Endothelial cell of umbilical vein (primary cell): ENCODE results near the gene NHERF2. TPM values are rescaled to one million over a fixed set of nuclear protein-coding genes. Genes with fewer than 3 reads are reported as not detected.

Source experiments
- BruUV-seq: library from RNA; stranded (reverse); fragments of 400-500 nt; replicated peaks from 2 replicates; lab custom pipeline; 2021; lab: Mats Ljungman, UMichigan
- CTCF ChIA-PET: fragments of 300-600, 350-600 bp; sonication (Branson Sonifier 250); formaldehyde crosslinking; loops from one replicate; lab custom pipeline; 2021; ENCODE audit warnings: antibody characterized with exemption, inconsistent platforms; lab: Charles Lee
- POLR2A ChIA-PET: fragments of 300-600, 350-600 bp; sonication (Branson Sonifier 250); formaldehyde crosslinking; loops from one replicate; lab custom pipeline; 2021; ENCODE audit warnings: antibody characterized with exemption, inconsistent platforms; lab: Charles Lee
- DNase-seq: peaks from one replicate; pipeline ENCODE4 v3.0.0-alpha.2; 2011; ENCODE audit warnings: low read depth, low spot score
- FAIRE-seq: peaks from 2 replicates; lab custom pipeline; 2011; peaks lifted over from hg19 to GRCh38; lab: Jason Lieb, UNC
- H2AFZ ChIP-seq: 2 replicates; pipeline ENCODE4 v1.6.0; 2012; ENCODE audit warnings: low read depth, low read length, control low read depth, inconsistent platforms
- H3K27ac ChIP-seq: 2 replicates; pipeline ENCODE4 v1.5.1; 2011; ENCODE audit warnings: low read depth, mild to moderate bottlenecking, control low read depth, low read length, moderate library complexity; ENCODE audit not compliant: insufficient read depth
- H3K27me3 ChIP-seq, 2 experiments: 2 replicates each; pipeline versions ENCODE4 v1.6.0 to v1.6.1; 2011; ENCODE audit warnings: low read length in 2 of 2, mixed read lengths in 1 of 2; ENCODE audit not compliant: control insufficient read depth in 2 of 2, insufficient read depth in 2 of 2
- H3K36me3 ChIP-seq, 2 experiments: 2 replicates in 1 of 2; 3 replicates in 1 of 2; pipeline ENCODE4 v1.5.1; 2011; ENCODE audit warnings: low read length in 2 of 2, mild to moderate bottlenecking in 1 of 2, moderate library complexity in 1 of 2; ENCODE audit not compliant: control insufficient read depth in 2 of 2, insufficient read depth in 2 of 2; ENCODE audit errors: extremely low read depth in 1 of 2
- H3K4me1 ChIP-seq: 3 replicates; pipeline ENCODE4 v1.5.1; 2011; ENCODE audit warnings: mild to moderate bottlenecking, low read length; ENCODE audit not compliant: control insufficient read depth, insufficient read depth; ENCODE audit errors: extremely low read depth
- H3K4me2 ChIP-seq: 2 replicates; pipeline ENCODE4 v1.6.1; 2011; ENCODE audit warnings: low read length, control low read depth, mixed read lengths; ENCODE audit not compliant: insufficient read depth
- H3K4me3 ChIP-seq, 3 experiments: fragments of 200-600 bp in 1 of 3; sonication (generic), shearing (Covaris generic) in 1 of 3; replicated peaks in 1 of 3; 2 replicates each; pipeline ENCODE4 v1.5.1; 2011 to 2016; ENCODE audit warnings: control low read depth in 3 of 3, low read length in 3 of 3, mild to moderate bottlenecking in 2 of 3, inconsistent platforms in 1 of 3, low read depth in 1 of 3, moderate library complexity in 1 of 3; ENCODE audit not compliant: insufficient read depth in 1 of 3
- H3K79me2 ChIP-seq: 2 replicates; pipeline ENCODE4 v1.6.0; 2012; ENCODE audit warnings: low read length, inconsistent platforms; ENCODE audit not compliant: control insufficient read depth, insufficient read depth
- H3K9ac ChIP-seq: replicated peaks from 2 replicates; pipeline ENCODE3; 2011; ENCODE audit warnings: low read length, control low read depth; ENCODE audit not compliant: insufficient read depth; ENCODE audit errors: extremely low read depth
- H3K9me1 ChIP-seq: replicated peaks from 3 replicates; pipeline ENCODE4 v1.6.0; 2011; ENCODE audit warnings: mild to moderate bottlenecking, low read length; ENCODE audit not compliant: control insufficient read depth, insufficient read depth; ENCODE audit errors: extremely low read depth
- H3K9me3 ChIP-seq: replicated peaks from 2 replicates; pipeline ENCODE4 v1.5.1; 2012; ENCODE audit warnings: low read length, inconsistent platforms; ENCODE audit not compliant: control insufficient read depth, insufficient read depth
- H4K20me1 ChIP-seq: replicated peaks from 2 replicates; pipeline ENCODE3; 2011; ENCODE audit warnings: mild to moderate bottlenecking, low read length; ENCODE audit not compliant: control insufficient read depth, insufficient read depth; ENCODE audit errors: extremely low read depth
- EZH2 ChIP-seq: IDR thresholded peaks from 2 replicates; pipeline ENCODE4 v1.6.1; 2012; ENCODE audit warnings: borderline replicate concordance, low read depth, mild to moderate bottlenecking, moderate library complexity, low read length, inconsistent platforms; ENCODE audit not compliant: severe bottlenecking
- FOS ChIP-seq: IDR thresholded peaks from 2 replicates; pipeline ENCODE4 v1.6.1; 2011; ENCODE audit warnings: mild to moderate bottlenecking, low read length, moderate library complexity, borderline replicate concordance; ENCODE audit not compliant: insufficient read depth
- GATA2 ChIP-seq: IDR thresholded peaks from 2 replicates; pipeline ENCODE4 v1.7.0; 2011; ENCODE audit warnings: low read depth, mild to moderate bottlenecking, moderate library complexity, mixed read lengths, low read length; ENCODE audit not compliant: insufficient read length, insufficient read depth
- JUN ChIP-seq: IDR thresholded peaks from 2 replicates; pipeline ENCODE4 v1.6.1; 2011; ENCODE audit warnings: borderline replicate concordance, low read depth; ENCODE audit not compliant: insufficient read length, insufficient read depth
- MYC ChIP-seq: IDR thresholded peaks from one replicate; pipeline ENCODE4 v1.6.1; 2011; ENCODE audit warnings: mild to moderate bottlenecking, low read depth, low read length
- POLR2A ChIP-seq: IDR thresholded peaks from 2 replicates; pipeline ENCODE4 v1.6.1; 2012; ENCODE audit warnings: low read depth, mild to moderate bottlenecking, control low read depth, low read length
- POLR2AphosphoS5 ChIP-seq: IDR thresholded peaks from 2 replicates; pipeline ENCODE4 v1.6.1; 2012; ENCODE audit warnings: low read depth, mild to moderate bottlenecking, control low read depth, low read length, moderate library complexity; ENCODE audit not compliant: insufficient read depth
- dilution Hi-C: fragments of 300-500 bp; cut with MboI; formaldehyde crosslinking; loops from one replicate; pipeline ENCODE4 v1.15.0; 2019; ENCODE audit warnings: low sequenced_read_pairs; ENCODE audit not compliant: extremely low pct_ligation_motif_present
- intact Hi-C: fragments of 100-400 bp; cut with micrococcal nuclease; formaldehyde crosslinking; loops from one replicate; pipeline ENCODE4 v1.10.0; 2022
- polyA plus RNA-seq, 4 experiments: library from polyadenylated mRNA; depleted of rRNA in 3 of 4; stranded (reverse) in 3 of 4; unstranded in 1 of 4; fragments of >200 nt; gene quantifications; 2 replicates each; pipeline versions ENCODE4 v1.2.1 to v1.2.3, GENCODE V29; 2011 to 2012; ENCODE audit warnings: missing spikeins in 1 of 4
- total RNA-seq: library from RNA; stranded (reverse); gene quantifications from 2 replicates; pipeline ENCODE4 v1.2.3, GENCODE V29; 2021
- TF ChIP-seq, protein P1 (sequence below): IDR thresholded peaks from 2 replicates; pipeline ENCODE4 v1.6.1; 2011; ENCODE audit not compliant: insufficient read depth, insufficient read length
- TF ChIP-seq, protein P2 (sequence below), 2 donors: IDR thresholded peaks; 1 replicate in 1 of 2; 2 replicates in 1 of 2; pipeline ENCODE4 v1.5.1; 2011; ENCODE audit warnings: low read length in 2 of 2, mild to moderate bottlenecking in 2 of 2, moderate library complexity in 2 of 2, control low read depth in 1 of 2, inconsistent platforms in 1 of 2, low read depth in 1 of 2; ENCODE audit not compliant: insufficient read depth in 1 of 2; ENCODE audit errors: extremely low read depth in 1 of 2

NHERF2 gene
- total and polyA plus RNA-seq, 2 donors (not counting 3 experiments of a cell fraction or from before 2014, with no cell fraction given), result 65.2 to 71.2 TPM

DNA sequence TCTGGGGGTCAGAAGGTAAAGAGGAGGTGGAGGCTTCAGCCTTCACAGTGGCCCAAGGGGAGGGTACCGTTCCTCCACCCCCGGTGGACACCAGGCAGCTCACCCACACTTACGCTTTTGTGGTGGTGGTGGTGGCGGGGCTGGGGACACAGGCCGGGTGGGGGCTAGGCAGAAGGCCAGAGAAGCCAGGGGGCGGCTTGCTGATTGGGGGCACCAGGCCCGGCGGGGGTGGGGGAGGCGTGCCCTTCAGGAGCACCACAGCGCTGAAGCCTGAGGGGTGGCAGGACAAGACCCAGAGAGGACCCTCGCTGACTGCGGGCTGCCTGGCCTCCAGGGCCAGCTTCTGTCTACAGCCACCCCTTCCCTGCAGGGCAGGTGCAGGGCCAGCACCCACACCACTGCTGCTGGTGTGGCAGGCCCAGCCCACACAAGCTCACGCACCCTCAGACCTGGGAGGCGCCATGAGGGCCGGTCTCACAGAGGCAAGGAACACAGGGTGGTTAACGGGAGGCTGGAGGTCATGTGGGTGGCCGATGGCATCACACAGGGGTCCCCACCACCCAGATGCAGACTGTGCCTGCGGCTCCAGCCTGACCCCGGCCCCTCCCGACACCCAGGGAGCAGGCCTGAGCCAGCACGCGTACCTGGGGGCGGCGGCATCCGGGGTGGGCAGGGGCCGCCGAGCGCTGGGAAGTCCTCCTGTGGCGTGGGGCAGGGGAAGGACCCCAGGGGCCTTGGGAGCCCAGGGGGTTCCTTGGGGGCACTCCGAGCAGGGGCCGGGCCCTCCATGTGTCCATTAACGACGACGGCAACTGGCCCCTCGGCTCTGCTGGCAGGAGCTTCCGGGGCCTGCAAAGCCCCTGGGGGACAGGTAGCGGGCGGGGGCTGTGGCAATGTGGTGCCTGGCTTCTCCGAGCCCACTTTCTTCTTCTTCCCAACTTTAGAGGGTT lies 27.6 kb upstream of the NHERF2 start:
- TF ChIP-seq, protein P1, sequence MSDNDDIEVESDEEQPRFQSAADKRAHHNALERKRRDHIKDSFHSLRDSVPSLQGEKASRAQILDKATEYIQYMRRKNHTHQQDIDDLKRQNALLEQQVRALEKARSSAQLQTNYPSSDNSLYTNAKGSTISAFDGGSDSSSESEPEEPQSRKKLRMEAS, result no peak
- FAIRE-seq (no peak), DNase-seq (no peak)
- dilution Hi-C loops, result no loop called here
- Histone ChIP-seq H3K9me3 (no peaks in the 10 kb centered on the region), H3K4me3 (no peak overlapping the region), H3K9me1 (no peaks in the 10 kb centered on the region), H3K79me2 (peaks cover 15% of the 10 kb centered on the region), H3K27me3 (no peaks in the 10 kb centered on the region), H3K4me1 (peaks cover 3% of the 10 kb centered on the region), H3K9ac (no peak overlapping the region), H3K4me2 (no peak overlapping the region), H2AFZ (no peak overlapping the region), H4K20me1 (no peaks in the 10 kb centered on the region), H3K27ac (no peak overlapping the region), H3K36me3 (peaks cover 0 to 53% of the 10 kb centered on the region in 2 experiments)
- intact Hi-C loops, result no loop called here
- ChIA-PET POLR2A (no interaction called here), CTCF (no interaction called here)
- no TSS peak for BruUV-seq

DNA sequence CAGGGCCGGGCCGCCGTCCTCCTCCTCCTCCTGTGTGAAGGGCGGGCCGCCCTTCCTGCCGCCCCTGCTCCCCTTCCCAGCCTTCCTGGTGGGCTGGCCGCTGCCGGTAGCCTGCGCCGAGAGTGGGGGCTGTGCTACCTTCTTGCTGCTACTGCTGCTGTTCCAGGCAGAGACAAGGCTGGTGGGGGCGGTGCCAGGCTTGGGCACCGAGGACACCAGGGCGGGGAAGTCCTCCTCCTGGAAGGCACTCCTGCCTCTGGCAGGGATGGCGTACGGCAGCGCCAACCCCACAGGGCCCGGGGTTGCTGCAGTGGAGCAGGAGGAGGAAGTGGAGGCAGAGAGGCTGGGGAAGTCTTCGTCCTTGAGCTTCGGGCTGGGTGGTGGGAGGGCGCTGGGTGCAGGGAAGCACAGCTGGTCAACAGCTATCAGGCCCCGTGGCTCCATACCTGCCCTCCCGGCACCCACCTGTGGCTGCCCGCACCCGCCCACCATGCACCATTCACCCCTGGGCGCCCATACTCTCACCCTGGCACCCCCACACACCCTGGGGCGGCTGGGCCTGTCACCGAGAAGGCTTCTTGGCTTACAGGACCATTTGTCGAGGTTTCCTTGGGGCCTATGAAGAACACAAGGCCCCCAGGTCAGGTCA lies 26.7 kb upstream of the NHERF2 start:
- Histone ChIP-seq H3K27ac (no peak overlapping the region), H2AFZ (no peak overlapping the region), H3K9me1 (no peaks in the 10 kb centered on the region), H3K27me3 (no peaks in the 10 kb centered on the region), H3K9ac (no peak overlapping the region), H3K36me3 (peaks cover 0 to 53% of the 10 kb centered on the region in 2 experiments), H3K4me3 (no peak overlapping the region), H4K20me1 (no peaks in the 10 kb centered on the region), H3K9me3 (no peaks in the 10 kb centered on the region), H3K79me2 (peaks cover 24% of the 10 kb centered on the region), H3K4me2 (no peak overlapping the region), H3K4me1 (peaks cover 8% of the 10 kb centered on the region)
- TF ChIP-seq JUN, result no peak
- no peak for TF ChIP-seq POLR2A
- TF ChIP-seq GATA2, result no peak
- TF ChIP-seq, protein P1, result no peak
- no peak for TF ChIP-seq EZH2
- TF ChIP-seq POLR2AphosphoS5, result no peak
- TF ChIP-seq FOS, result no peak
- TF ChIP-seq MYC, result no peak
- TF ChIP-seq, protein P2, sequence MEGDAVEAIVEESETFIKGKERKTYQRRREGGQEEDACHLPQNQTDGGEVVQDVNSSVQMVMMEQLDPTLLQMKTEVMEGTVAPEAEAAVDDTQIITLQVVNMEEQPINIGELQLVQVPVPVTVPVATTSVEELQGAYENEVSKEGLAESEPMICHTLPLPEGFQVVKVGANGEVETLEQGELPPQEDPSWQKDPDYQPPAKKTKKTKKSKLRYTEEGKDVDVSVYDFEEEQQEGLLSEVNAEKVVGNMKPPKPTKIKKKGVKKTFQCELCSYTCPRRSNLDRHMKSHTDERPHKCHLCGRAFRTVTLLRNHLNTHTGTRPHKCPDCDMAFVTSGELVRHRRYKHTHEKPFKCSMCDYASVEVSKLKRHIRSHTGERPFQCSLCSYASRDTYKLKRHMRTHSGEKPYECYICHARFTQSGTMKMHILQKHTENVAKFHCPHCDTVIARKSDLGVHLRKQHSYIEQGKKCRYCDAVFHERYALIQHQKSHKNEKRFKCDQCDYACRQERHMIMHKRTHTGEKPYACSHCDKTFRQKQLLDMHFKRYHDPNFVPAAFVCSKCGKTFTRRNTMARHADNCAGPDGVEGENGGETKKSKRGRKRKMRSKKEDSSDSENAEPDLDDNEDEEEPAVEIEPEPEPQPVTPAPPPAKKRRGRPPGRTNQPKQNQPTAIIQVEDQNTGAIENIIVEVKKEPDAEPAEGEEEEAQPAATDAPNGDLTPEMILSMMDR (IDR thresholded peaks at IDR 0.05; ENCODE audit: extremely low read depth in 1 of 2, insufficient read depth in 1 of 2, low read depth in 1 of 2, low read length in 2 of 2), result no peak
- POLR2A ChIA-PET, result interaction anchor here (0.6 kb wide), 1 partner anchor 21 kb away, joined by 8 read pairs; no protein-coding TSS in a partner anchor
- intact Hi-C loops (no loop called here), dilution Hi-C loops (no loop called here)
- DNase-seq (no peak), FAIRE-seq (no peak)
- CTCF ChIA-PET, result interaction anchor here (1.9 kb wide), 1 partner anchor 141 kb away, joined by 12 read pairs; no protein-coding TSS in a partner anchor
- BruUV-seq, result no TSS peak
